ENCODE measurements around the gene HM13.

GRCh38 chr20:31566319-31566657 lies 52.0 kb downstream of the HM13 start:
- no peak for TF ChIP-seq CTCF (IDR thresholded peaks at IDR 0.05; ENCODE audit: low read depth, low read length, missing input control)
- no peak for TF ChIP-seq NR2F2 (IDR thresholded peaks at IDR 0.05)
- TF ChIP-seq, protein P1, sequence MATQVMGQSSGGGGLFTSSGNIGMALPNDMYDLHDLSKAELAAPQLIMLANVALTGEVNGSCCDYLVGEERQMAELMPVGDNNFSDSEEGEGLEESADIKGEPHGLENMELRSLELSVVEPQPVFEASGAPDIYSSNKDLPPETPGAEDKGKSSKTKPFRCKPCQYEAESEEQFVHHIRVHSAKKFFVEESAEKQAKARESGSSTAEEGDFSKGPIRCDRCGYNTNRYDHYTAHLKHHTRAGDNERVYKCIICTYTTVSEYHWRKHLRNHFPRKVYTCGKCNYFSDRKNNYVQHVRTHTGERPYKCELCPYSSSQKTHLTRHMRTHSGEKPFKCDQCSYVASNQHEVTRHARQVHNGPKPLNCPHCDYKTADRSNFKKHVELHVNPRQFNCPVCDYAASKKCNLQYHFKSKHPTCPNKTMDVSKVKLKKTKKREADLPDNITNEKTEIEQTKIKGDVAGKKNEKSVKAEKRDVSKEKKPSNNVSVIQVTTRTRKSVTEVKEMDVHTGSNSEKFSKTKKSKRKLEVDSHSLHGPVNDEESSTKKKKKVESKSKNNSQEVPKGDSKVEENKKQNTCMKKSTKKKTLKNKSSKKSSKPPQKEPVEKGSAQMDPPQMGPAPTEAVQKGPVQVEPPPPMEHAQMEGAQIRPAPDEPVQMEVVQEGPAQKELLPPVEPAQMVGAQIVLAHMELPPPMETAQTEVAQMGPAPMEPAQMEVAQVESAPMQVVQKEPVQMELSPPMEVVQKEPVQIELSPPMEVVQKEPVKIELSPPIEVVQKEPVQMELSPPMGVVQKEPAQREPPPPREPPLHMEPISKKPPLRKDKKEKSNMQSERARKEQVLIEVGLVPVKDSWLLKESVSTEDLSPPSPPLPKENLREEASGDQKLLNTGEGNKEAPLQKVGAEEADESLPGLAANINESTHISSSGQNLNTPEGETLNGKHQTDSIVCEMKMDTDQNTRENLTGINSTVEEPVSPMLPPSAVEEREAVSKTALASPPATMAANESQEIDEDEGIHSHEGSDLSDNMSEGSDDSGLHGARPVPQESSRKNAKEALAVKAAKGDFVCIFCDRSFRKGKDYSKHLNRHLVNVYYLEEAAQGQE (IDR thresholded peaks at IDR 0.05) = no peak
- no peak for TF ChIP-seq EGR1 (IDR thresholded peaks at IDR 0.05; ENCODE audit: low read depth in 2 of 2)
- TF ChIP-seq FOXA1 (IDR thresholded peaks at IDR 0.05) = no peak
- TF ChIP-seq TAF1 (conservative IDR thresholded peaks at IDR 0.05) = no peak
- TF ChIP-seq JUND (IDR thresholded peaks at IDR 0.05) = no peak

All from liver (tissue), 3 donors.